ENCODE results near the gene LGI2.

GRCh38 chr4:25050370-25051078, 19.8 kb upstream of the LGI2 start:
- TF ChIP-seq, protein P1, sequence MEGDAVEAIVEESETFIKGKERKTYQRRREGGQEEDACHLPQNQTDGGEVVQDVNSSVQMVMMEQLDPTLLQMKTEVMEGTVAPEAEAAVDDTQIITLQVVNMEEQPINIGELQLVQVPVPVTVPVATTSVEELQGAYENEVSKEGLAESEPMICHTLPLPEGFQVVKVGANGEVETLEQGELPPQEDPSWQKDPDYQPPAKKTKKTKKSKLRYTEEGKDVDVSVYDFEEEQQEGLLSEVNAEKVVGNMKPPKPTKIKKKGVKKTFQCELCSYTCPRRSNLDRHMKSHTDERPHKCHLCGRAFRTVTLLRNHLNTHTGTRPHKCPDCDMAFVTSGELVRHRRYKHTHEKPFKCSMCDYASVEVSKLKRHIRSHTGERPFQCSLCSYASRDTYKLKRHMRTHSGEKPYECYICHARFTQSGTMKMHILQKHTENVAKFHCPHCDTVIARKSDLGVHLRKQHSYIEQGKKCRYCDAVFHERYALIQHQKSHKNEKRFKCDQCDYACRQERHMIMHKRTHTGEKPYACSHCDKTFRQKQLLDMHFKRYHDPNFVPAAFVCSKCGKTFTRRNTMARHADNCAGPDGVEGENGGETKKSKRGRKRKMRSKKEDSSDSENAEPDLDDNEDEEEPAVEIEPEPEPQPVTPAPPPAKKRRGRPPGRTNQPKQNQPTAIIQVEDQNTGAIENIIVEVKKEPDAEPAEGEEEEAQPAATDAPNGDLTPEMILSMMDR (conservative IDR thresholded peaks at IDR 0.05; ENCODE audit: low read depth, low read length): no peak
- TF ChIP-seq EZH2 (IDR thresholded peaks at IDR 0.05; ENCODE audit: borderline replicate concordance, low read depth, low read length, poor library complexity, severe bottlenecking): no peak

Measured in A673 (cell line).